GM06990 (cell line): Measurements from ENCODE around the gene CBR4.

Source experiments
- DNase-seq: peaks from one replicate; pipeline ENCODE4 v3.0.0-alpha.2; 2011; ENCODE audit not compliant: insufficient read length; ENCODE audit errors: extremely low read depth
- H3K27me3 ChIP-seq: replicated peaks from 2 replicates; pipeline ENCODE4 v1.6.0; 2011; ENCODE audit warnings: low read length; ENCODE audit not compliant: control insufficient read depth, insufficient read depth
- H3K36me3 ChIP-seq: 2 replicates; pipeline ENCODE4 v1.5.1; 2011; ENCODE audit warnings: low read length; ENCODE audit not compliant: control insufficient read depth, insufficient read depth
- H3K4me3 ChIP-seq: replicated peaks from 2 replicates; pipeline ENCODE4 v1.5.1; 2011; ENCODE audit warnings: low read depth, mild to moderate bottlenecking, control low read depth, low read length
- CTCF ChIP-seq: IDR thresholded peaks from 2 replicates; pipeline ENCODE4 v1.5.1; 2011; ENCODE audit warnings: low read length, control low read depth, mild to moderate bottlenecking, inconsistent platforms; ENCODE audit not compliant: insufficient read depth, poor library complexity, severe bottlenecking

The CBR4 gene

GRCh38 chr4:168942985-168943384, 67.1 kb downstream of the CBR4 start:
- Histone ChIP-seq H3K27me3 (no peaks in the 10 kb centered on the region), H3K36me3 (no peaks in the 10 kb centered on the region; the same call in 1 of the 2 replicates), H3K4me3 (no peak overlapping the region)
- no peak for DNase-seq
- peak; percentile 47 for TF ChIP-seq CTCF
